Stimulated activated CD8-positive, alpha-beta memory T cell treated with anti-CD3 and anti-CD28 coated beads, Interleukin-4, amount 100 ng/mL, for 24 hours (primary cell): Measurements from ENCODE around the gene CFTR.
"Not testable (repeated sequence)": the region's sequence is repeated elsewhere in the genome, so short reads cannot be mapped to it uniquely, and the experiment has no call there.

Experiments
- DNase-seq: peaks from one replicate; pipeline ENCODE4 v3.0.0-alpha.2; 2020; ENCODE audit warnings: low read depth

Gene CFTR

GRCh38 chr7:117479225-117480054 is at the start of gene CFTR:
Gene CFTR (plus strand): TSS chr7:117480025. CDS start chr7:117480095, 70 bp downstream.
- no peak for DNase-seq

- DNase-seq, result no peak
Measured at GRCh38 chr7:117435475-117436043, 44.3 kb upstream of the CFTR start.

GRCh38 chr7:117444646-117445045 is 35.2 kb upstream of the CFTR start:
- no peak for DNase-seq

- DNase-seq, result no peak
Measured at GRCh38 chr7:117445206-117445605, 34.6 kb upstream of the CFTR start.

- DNase-seq, result no peak
Measured at GRCh38 chr7:117446220-117446815, 33.5 kb upstream of the CFTR start.

GRCh38 chr7:117448655-117449054 is 31.2 kb upstream of the CFTR start:
- DNase-seq, result no peak

GRCh38 chr7:117458977-117459583 is 20.7 kb upstream of the CFTR start:
- no peak for DNase-seq

GRCh38 chr7:117459735-117460134 is 20.1 kb upstream of the CFTR start:
- DNase-seq, result no peak

GRCh38 chr7:117460815-117461214 is 19.0 kb upstream of the CFTR start:
- DNase-seq, result not testable (repeated sequence)

GRCh38 chr7:117468174-117468573 is 11.7 kb upstream of the CFTR start:
- no peak for DNase-seq

- no peak for DNase-seq
Measured at GRCh38 chr7:117470777-117471176, 9.0 kb upstream of the CFTR start.

GRCh38 chr7:117472335-117472734 is 7.5 kb upstream of the CFTR start:
- no peak for DNase-seq

GRCh38 chr7:117476557-117477215 is 3.1 kb upstream of the CFTR start:
- no peak for DNase-seq

- no peak for DNase-seq
Measured at GRCh38 chr7:117478836-117479224, 995 bp upstream of the CFTR start.

- DNase-seq, result no peak
Measured at GRCh38 chr7:117480055-117480362, 184 bp downstream of the CFTR start.

GRCh38 chr7:117480978-117481377 is 1.2 kb downstream of the CFTR start:
- no peak for DNase-seq

- no peak for DNase-seq
Measured at GRCh38 chr7:117485118-117485620, 5.3 kb downstream of the CFTR start.

- no peak for DNase-seq
Measured at GRCh38 chr7:117489016-117489415, 9.2 kb downstream of the CFTR start.

GRCh38 chr7:117489430-117489829 is 9.6 kb downstream of the CFTR start:
- no peak for DNase-seq

- no peak for DNase-seq
Measured at GRCh38 chr7:117489911-117490310, 10.1 kb downstream of the CFTR start.

GRCh38 chr7:117492649-117493048 is 12.8 kb downstream of the CFTR start:
- no peak for DNase-seq

GRCh38 chr7:117493460-117493859 is 13.6 kb downstream of the CFTR start:
- DNase-seq, result no peak
